ENCODE results near the gene XG.

XG gene

DNA sequence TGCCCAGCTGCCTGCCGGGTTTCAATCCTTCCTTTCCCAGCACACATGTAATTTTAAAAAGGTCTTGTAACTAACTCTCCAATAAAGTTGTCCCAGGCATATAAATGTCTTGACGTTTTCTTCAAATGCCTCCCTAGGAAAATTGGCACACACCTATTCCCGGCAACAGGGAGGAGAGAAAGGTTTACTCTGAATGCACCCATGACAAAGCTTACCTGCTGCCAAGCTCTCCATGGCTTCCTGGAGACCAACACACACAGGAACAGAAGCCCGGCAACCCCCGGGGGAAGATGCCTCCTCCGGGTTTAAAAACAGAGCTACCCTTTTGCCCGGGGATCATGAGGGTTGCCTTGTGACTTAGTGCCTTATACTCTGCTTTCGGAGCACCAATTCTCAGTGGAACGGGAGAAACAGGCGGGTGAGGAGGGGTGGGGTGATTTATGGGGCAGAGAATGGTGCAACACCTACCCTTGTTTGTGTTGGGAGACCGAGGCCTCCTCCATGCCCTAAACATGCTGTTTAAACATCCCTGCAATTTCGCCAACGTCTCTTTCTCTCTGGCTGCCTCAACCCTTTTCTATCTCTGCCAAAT, 72.1 kb downstream of the XG start:
- no peak for DNase-seq

DNA sequence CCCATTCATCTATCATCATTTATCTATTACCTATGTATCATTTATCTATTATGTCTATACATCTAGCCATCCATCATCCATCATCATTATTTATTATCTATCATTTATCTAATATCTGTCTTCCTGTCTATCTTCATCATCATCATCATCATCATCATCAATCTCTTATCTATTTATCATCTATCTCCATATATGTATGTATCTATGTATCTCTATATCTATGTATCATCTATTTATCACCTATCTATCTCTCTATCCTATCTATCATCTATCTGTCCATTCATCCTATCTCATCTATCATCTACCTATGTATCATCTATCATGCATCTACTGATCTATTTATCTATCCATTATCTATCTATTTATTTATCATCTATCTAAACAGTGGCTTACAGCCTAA, 73.0 kb downstream of the XG start:
- DNase-seq, result no peak

DNA sequence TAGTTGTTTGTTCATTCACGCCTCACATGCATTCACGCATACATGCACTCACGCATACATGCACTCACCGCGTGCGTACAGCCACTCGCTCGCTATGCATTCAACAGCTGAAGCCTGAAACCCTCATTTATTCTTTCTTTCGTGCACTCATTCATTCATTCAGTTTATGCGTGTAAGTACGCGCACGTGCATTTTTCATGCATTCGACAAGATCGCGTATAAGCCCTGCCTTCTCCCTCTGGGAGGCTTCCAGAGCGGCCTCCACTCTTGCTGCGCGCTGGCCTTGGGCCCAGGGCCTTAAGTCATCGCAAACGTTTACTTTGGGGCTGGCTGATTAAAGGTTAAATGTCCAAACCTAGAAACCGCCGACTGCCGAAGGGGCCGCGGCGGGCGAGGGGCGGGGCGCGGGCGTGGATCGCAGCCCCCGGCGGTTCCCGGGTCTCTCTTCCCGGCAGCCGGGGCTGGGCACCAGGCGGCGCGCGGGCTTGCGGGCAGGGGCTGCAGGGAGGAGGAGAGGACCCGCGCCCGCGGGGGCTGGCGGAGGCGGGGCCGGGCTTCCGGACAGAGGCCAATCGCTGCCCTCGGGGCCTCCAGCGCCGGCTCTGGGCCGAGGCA, 76.6 kb downstream of the XG start, which contains the start of gene GYG2:
GYG2 (plus strand) TSS at position 587 of the 615 bp plus-strand sequence. CDS start 1,259 bp downstream, outside the sequence.
- DNase-seq, result no peak

DNA sequence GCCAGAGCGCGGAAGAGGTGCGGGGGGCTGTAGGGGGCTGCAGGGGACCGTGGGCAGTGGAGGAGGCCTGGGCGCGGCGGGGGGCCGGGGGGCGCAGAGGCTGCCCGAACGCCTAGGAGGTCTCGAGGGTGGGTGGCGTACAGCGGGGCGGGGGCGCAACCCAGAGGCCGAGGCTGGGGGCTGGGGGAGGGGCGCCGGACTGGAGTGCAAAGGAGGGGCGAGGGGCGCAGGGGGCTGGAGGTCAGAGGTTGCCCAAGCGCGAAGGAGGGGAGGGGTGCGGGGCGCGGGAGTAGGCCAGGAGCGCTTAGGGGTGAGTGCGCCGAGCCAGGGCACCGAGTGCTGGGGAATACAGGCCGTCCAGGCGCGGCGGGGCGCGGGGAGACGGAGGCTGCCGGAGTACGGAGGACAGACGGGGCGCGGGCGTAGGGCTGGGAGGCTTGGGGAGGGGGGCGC, 77.1 kb downstream of the XG start:
- no peak for DNase-seq

DNA sequence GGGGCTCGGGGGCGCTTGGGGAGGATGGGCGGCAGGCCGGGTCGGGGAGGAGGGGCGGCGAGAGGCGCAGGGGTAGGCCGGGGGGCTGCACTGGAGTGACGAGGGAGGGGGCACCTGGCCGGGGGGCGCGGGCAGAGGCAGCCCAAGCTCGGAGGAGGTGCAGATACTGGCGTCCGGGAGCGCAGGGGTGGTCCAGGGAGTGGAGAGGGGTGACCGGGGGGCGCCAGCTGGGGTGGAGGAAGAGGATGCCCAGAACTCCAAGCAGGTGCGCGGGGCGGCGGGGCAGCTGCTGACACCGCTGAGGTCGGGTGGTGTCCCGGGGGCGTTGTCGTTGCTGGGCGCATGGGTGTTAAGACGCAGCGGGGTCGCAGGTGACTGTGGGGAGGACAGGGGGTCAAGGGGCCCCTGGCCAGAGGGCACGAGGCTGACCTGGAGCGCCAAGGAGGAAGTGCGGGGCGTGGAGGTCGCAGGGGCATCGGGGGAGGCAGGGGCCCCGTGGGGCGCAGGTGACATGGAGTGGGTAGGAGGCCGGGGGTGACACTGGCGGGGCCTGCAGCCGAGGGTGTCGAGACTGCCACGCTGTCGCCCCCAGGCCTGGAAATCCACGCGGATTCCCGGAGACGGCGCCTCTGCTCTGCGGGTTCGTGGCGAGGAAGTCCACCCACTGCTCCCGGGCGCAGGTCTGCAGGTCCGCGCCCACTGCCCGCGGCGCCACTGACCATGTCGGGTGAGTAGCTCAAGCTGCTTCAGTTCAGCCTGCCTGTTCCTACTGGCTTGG, 77.8 kb downstream of the XG start:
- no peak for DNase-seq

DNA sequence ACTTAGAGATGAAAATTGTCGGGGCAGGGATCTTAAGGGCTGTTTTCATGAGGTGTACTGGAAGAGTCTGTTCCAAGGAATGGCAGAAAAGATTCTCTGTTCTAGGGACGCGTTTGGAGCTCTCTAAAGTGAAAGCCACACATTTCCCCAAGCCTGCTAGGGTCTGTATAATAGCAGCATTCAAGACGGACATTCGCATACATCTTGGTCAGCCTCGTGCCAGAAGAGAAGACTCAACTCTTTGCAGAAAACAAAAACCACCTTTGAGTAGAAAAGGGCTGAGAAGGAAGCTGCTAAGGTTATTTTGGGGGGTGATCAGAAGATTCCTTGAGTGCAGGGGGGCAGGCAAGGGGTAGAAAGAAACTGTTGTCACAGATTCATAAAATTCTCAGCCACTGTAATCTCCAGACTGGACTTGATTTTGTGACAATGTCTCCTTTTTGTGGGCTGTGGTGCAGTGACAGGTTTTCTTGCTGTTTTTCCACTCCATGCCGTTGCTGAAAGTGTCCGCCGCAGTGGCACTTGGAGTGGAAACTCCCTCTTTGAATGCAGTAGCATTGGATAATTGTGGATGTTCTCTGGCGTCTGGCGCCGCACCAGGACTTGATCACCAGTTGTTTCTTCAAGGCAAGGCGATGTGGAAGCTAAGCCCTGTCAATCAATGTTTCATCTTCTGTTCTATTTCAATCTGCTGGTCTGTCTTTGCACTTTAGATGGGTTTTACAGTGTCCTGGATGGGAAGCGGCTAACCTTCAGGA, 79.8 kb downstream of the XG start:
- DNase-seq, result no peak

DNA sequence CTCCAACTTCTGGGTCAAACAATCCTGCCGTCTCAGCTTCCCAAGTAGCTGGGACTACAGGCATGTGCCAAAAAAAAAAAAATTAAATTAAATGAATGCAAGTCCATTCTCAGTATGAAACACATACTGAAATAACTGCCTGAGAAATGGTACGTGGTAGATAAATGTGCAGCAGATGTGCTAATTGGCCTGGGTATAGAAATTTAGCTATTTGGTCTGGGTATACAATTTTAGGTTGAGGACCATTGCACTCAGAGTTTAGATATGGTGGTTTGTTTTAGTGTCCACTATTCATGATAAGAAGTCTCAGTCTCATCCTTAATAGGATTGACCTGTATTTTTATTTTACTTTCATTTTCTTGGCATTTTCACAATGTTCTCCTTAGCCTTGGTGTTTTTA, 86.1 kb downstream of the XG start:
- no peak for DNase-seq

DNA sequence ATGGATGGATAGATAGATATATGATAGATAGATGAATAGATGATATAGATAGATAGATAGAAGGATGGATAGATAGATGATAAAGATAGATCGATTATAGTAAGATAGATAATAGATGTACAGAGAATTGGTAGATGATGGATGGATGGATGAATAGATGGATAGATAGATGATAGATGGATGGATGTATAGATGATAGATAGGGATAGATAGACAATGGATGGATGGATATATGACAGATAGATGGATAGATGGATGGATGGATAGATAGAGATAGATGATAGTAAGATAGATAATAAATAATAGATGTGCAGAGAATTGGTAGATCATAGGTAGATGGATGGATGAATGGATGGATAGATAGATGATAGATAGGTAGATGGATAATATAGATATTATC, 89.1 kb downstream of the XG start:
- DNase-seq, result no peak

DNA sequence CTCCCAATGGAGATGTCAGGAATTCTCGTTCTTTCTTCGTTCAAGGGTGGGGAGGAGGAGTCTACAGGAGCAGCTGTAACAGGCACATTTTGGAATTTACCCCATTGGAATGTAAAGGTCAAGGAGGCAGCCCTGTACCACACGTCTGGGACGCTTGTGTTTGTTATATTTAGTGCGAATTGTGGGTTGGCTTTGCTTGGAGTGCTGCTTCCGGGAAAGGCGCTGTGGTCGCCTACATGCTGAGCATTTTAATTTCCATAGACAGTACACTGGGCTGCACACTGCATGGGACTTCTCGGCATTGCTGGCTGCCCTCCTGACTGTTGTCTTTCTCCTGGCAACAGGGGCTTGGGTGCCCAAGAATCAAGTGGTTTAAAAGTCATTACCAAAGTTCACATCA, 89.7 kb downstream of the XG start:
- DNase-seq, result no peak

DNA sequence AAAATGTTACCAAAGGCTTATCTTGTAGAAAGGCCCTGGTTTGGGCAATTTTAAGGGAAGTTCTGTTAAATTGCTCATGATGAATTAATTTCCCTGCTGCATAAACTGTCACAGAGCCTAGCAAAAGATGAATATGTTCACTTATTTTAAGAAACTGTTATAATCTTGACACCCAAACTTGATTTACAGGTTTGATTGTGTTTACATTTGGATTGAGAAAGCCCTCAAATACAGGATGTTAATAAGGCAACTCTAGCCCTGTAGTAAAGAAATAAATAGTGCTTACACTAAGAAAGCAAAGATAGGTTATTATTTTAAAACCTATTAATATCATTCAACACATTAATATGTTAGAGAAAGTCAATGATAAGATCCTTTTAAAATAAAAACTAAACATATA, 95.2 kb downstream of the XG start:
- DNase-seq, result no peak

DNA sequence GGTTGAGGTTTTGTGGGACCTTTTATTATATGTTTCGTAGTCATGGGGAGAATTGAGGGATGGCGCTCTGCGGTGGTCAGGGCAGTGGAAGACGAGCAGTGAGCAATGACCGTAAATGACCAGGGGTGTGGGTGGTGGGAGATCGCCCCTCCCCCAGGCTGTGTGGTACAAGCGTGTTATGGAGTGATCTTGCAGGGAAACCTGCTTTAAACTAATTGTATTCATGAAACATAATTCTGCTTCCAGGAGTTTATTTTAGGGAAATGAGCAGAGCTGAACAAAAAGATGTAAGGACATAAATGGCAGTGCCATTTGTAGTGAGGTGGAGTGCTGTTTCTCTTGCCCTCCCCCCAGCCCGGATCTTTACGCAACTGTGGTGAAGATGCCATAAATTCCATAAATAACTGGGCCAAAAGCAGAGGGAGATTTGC, 97.0 kb downstream of the XG start:
- no peak for DNase-seq

DNA sequence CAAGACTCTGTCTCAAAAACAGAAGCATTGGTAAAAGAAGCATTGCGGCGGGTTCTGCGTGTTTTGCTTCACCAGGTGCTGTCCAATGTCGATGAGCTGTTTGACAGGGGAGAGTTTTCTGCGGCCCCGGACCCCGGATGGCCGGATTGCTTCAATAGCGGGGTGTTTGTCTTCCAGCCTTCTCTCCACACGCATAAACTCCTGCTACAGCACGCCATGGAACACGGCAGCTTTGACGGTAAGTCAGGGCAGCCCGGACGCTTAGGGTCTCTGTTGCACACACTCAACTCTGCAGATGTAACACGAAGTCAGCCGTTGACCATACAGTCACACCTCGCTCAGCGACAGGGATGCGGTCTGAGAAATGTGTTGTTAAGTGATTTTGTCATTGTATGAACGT, 103.1 kb downstream of the XG start:
- DNase-seq, result no peak

DNA sequence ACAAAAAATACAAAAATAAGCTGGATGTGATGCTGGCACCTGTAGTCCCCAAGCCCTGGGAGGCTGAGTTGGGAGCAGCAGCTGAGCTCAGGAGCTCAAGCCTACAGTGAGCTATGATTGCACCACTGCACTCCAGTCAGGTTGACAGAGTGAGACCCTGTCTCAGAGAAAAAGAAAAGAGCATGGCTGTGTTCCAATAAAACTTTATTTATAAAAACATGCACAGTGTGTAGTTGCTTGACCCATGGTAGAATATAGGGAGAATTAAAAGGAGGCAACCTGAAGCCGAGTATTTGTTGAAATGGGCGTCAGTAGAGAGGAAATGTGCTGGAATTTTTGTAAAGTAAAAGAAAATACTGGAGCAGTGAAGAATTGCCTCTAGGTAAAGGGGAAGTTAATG, 103.9 kb downstream of the XG start:
- DNase-seq, result no peak

DNA sequence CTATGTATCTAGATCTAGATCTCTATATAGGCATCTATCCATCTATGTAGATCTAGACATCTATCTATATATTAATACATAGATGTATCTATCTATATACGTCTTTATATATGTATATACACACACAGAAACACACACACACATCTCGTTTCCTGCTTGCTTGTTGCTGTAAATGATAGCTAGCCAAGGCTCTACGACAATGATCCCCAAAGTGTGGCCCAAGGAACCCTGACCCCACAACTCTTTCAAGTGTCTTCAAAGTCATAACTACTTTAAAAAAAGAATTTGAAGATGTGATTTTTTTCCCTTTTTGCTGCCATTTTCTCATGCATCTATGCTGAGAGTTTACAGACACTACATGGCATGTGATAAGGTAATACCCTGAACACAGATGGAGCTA, 105.7 kb downstream of the XG start:
- no peak for DNase-seq

DNA sequence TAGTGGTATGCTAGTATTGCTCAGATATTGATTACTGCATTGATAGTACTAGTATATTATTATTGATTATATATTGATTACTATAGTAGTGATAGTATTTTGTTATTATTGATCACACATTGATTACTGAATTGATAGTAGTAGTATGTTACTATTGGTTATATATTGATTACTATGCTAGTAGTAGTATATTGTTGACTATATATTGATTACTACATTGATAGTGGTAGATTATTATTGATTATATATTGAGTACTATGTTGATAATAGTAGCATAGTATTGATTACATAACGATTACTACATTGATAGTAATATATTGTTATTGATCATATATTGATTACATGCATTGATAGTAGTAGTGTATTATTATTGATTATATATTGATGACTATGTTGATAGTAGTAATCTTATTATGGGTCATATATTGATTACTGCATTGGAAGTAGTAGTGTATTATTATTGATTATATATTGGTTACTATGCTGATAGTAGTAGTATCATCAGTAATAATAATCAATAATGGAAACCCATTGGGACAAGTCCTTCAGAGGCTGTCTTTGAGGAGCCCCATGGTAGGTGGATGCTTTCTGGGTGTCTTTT, 107.5 kb downstream of the XG start:
- DNase-seq, result no peak

DNA sequence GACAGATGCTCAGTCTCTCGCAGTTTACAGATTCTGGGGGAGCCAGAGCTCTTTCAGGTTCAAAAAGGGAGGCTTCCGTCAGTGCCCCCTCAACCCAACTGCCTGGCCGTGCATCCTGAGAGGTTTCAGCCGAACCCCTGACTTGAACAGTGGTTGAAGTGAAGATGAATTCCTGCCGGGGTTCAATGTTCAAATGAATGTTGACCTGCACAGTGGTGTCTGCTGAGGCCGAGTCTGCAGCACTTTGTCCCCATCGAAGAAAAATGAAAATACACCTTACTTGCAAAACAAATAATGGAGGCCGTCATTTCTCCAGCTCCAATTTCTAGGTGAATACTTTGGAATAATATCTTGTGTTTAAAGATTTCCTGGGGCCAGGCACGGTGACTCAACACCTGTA, 110.6 kb downstream of the XG start:
- DNase-seq, result no peak

DNA sequence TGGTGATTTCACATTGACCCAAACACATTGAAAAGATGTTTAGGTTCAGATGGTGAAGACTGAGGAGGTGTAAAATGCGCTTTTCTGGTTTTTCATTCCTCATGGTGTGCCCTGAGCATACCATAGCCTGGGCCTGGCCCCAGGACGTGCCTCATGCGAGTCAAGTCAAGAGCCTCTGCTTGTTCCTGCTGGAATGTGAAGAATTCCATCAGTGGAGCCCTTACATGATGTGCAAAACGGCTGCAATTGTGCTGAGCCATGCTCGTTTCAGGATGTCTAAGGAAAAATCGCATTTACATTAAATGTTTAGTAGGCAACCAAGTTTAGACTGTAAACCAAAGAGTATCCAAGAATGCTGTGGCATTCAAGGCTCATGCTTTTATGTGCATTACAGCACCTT, 111.8 kb downstream of the XG start:
- DNase-seq, result no peak

Measured in suppressor macrophage treated with lipopolysaccharide for 4 hours (primary cell).